Aorta (tissue), 5 donors: ENCODE measurements around the gene UBASH3B. TPM values are rescaled to one million over a fixed set of nuclear protein-coding genes. Genes with fewer than 3 reads are reported as not detected.

Source experiments
- ATAC-seq: fragments of 200-7000 bp; cut with Tn5 transposase; one replicate; pipeline ENCODE4 v1.9.1; 2022; ENCODE audit warnings: moderate library complexity; ENCODE audit not compliant: low FRiP score
- DNase-seq, 2 donors: peaks; one replicate each; pipeline ENCODE4 v3.0.0-alpha.2; 2020
- H3K27ac ChIP-seq, 2 donors: one replicate each; pipeline ENCODE4 v1.5.1; 2013; ENCODE audit warnings: low read length in 2 of 2, mild to moderate bottlenecking in 2 of 2, moderate library complexity in 2 of 2, control low read depth in 1 of 2, inconsistent platforms in 1 of 2, low read depth in 1 of 2
- H3K27me3 ChIP-seq, 2 donors: one replicate each; pipeline ENCODE4 v1.6.1; 2013; ENCODE audit warnings: control low read depth in 1 of 2, low read length in 1 of 2, mild to moderate bottlenecking in 1 of 2, moderate library complexity in 1 of 2; ENCODE audit not compliant: insufficient read depth in 2 of 2, control insufficient read depth in 1 of 2
- H3K36me3 ChIP-seq, 2 donors: one replicate each; pipeline ENCODE4 v1.6.1; 2013; ENCODE audit warnings: control low read depth in 1 of 2, low read length in 1 of 2, mild to moderate bottlenecking in 1 of 2; ENCODE audit not compliant: insufficient read depth in 2 of 2, control insufficient read depth in 1 of 2
- H3K4me1 ChIP-seq, 2 donors: one replicate each; pipeline ENCODE4 v1.6.1; 2013; ENCODE audit warnings: low read length in 2 of 2, control low read depth in 1 of 2, mild to moderate bottlenecking in 1 of 2, moderate library complexity in 1 of 2; ENCODE audit not compliant: insufficient read depth in 2 of 2, control insufficient read depth in 1 of 2
- H3K4me3 ChIP-seq, 2 donors: one replicate each; pipeline ENCODE4 v1.5.1; 2013; ENCODE audit warnings: low read length in 2 of 2, control low read depth in 1 of 2, mild to moderate bottlenecking in 1 of 2
- H3K9me3 ChIP-seq: one replicate; pipeline ENCODE4 v1.6.1; 2013; ENCODE audit warnings: mild to moderate bottlenecking, low read length; ENCODE audit not compliant: control insufficient read depth
- WGBS, 2 donors: extraction: QIAGEN DNeasy Blood & Tissue Kit; methylation state at CpG; one replicate each; pipeline ENCODE4 v1.1.7; 2013; 5-methylcytosine and 5-hydroxymethylcytosine counted together
- intact Hi-C, 2 donors: fragments of 100-400 bp; cut with DNase I; formaldehyde crosslinking; loops; one replicate each; pipeline versions ENCODE4 v1.14.2 to v1.15.0; 2022
- polyA plus RNA-seq, 2 donors: library from polyadenylated mRNA; stranded (reverse); fragments of 200-250 nt; gene quantifications; one replicate each; pipeline ENCODE4 v1.2.3, GENCODE V29; 2013
- total RNA-seq, 2 donors: library from RNA; stranded (reverse); fragmentation: NEBNext Ultra II Directional; extraction: Animal tissue kit (Norgen Biotek cat#: 25700); gene quantifications; one replicate each; pipeline ENCODE4 v1.2.1, GENCODE V29; 2021
- donor health status: healthy with polysubstance abuse.
- donor health status: Bipolar disorder and iron deficiency.
- donor health status: DM: no; HTN: no; CAD: no.
- donor health status: DM: no; HTN: no; CAD: no.
- donor health status: DM: yes; HTN: yes; CAD: no.

UBASH3B gene
- total and polyA plus RNA-seq, 4 donors, result 0.28 to 15.1 (median 6.0) TPM

DNA sequence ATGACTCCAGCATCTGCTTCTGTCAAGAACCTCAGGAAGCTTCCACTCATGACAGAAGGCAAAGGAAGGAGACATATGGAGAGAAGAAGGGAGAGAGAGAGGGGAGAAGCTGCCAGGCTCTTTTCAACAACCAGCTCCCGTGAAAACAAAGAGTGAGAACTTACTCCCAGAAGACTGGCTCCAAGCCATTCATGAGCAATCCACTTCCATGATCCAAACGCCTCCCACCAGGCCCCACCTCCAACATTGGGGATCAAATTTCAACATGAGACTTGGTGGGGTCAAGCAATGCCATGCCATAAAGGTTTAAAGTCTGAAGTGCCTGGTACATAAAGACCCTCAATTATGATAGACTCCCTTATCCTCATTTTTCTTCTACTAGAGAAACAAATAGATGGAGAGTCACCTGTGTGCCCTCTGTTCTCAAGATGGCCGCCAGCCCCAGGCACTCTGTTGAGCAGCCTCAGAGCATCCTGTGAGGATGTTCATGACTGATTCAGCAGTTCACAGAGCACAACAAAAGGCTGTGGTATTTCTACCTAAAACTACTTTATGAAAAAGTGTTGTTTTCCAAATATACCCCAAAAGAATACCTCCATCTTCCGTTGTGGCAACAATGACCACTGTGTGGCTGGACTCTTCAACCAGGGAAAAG is 113.7 kb downstream of the UBASH3B start:
- 46 to 53% methylated on average over 4 of the region's 4 CpGs for WGBS, 2 donors
- no peak overlapping the region for H3K4me3 ChIP-seq
- ATAC-seq (no peak), DNase-seq (no peak)
- H3K27me3 ChIP-seq, result peaks cover 0 to 3% of the 10 kb centered on the region in 2 donors
- intact Hi-C loops, result no loop called here
- H3K27ac ChIP-seq, result no peak overlapping the region
- H3K9me3 ChIP-seq, result no peaks in the 10 kb centered on the region
- H3K4me1 ChIP-seq, result no peaks in the 10 kb centered on the region
- no peaks in the 10 kb centered on the region for H3K36me3 ChIP-seq

GRCh38 chr11:122772945-122773344 is 117.4 kb downstream of the UBASH3B start:
- no peak overlapping the region for H3K4me3 ChIP-seq
- H3K27ac ChIP-seq, result no peak overlapping the region
- DNase-seq (no peak), ATAC-seq (no peak)
- 67 to 68% methylated on average over 7 of the region's 7 CpGs for WGBS, 2 donors
- no peaks in the 10 kb centered on the region for H3K27me3 ChIP-seq
- no peaks in the 10 kb centered on the region for H3K9me3 ChIP-seq
- intact Hi-C loops, result no loop called here
- no peaks in the 10 kb centered on the region for H3K4me1 ChIP-seq
- no peaks in the 10 kb centered on the region for H3K36me3 ChIP-seq

- no peak overlapping the region for H3K27ac ChIP-seq
- ATAC-seq (no peak), DNase-seq (no peak)
- no peaks in the 10 kb centered on the region for H3K4me1 ChIP-seq
- no peaks in the 10 kb centered on the region for H3K27me3 ChIP-seq
- 31 to 34% methylated on average over 8 of the region's 8 CpGs for WGBS, 2 donors
- intact Hi-C loops, result no loop called here
- no peaks in the 10 kb centered on the region for H3K36me3 ChIP-seq
- H3K4me3 ChIP-seq, result no peak overlapping the region
- H3K9me3 ChIP-seq, result no peaks in the 10 kb centered on the region
Measured at GRCh38 chr11:122773781-122774266, 118.3 kb downstream of the UBASH3B start.

GRCh38 chr11:122775675-122776271 is 120.3 kb downstream of the UBASH3B start:
- ATAC-seq, result no peak
- intact Hi-C loops, result no loop called here
- 71 to 72% methylated on average over 3 of the region's 3 CpGs for WGBS, 2 donors

DNA sequence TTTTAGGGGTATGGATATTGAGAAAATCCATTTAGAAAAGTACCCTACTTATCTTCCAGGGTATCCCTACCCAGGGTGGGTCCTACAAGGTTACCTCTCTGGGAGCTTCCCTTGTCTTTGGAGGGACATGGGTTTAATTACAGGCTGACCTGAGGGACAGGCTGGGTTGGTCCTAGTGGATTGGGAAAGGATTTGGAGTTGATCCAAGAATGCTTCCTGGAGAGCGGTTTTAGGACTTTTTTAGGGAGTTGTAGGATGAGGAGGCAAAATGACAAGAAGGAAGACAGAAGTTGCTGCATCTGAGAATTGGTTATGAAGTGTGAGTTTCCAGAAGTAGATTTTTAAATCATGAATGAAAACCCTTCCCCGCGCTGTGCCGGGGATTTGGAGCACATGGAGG is 121.0 kb downstream of the UBASH3B start:
- no peak for ATAC-seq
- intact Hi-C loops, result no loop called here
- 67 to 85% methylated on average over 4 of the region's 4 CpGs for WGBS, 2 donors

More at GRCh38 chr11:122775675-122776271, 120.3 kb downstream of the UBASH3B start:
- H3K27ac ChIP-seq, result no peak overlapping the region
- no peak for DNase-seq
- no peaks in the 10 kb centered on the region for H3K36me3 ChIP-seq
- no peaks in the 10 kb centered on the region for H3K9me3 ChIP-seq
- no peak overlapping the region for H3K4me3 ChIP-seq
- no peaks in the 10 kb centered on the region for H3K4me1 ChIP-seq
- H3K27me3 ChIP-seq, result no peaks in the 10 kb centered on the region

DNA sequence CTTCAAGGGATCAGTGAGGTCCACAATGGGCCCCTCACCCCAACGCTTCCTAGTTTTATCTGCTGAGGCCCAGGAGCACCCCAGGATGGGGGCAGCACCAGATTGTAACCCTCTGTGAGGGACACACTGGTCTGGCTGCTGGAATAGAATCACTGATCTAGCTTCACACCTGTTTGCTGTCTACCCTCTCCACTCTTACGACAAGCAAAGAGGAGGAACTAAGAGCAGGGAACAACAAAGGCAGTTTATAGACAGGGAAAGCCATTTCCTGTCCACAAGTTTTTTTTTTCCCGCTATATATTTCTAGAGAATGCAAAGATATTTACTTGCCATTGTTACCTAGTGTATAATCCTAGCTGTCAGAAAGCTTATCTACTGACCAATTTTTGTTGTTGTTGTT is 121.8 kb downstream of the UBASH3B start:
- ATAC-seq (no peak), DNase-seq (no peak)
- Histone ChIP-seq H3K4me3 (no peak overlapping the region), H3K4me1 (no peaks in the 10 kb centered on the region), H3K27ac (no peak overlapping the region), H3K9me3 (no peaks in the 10 kb centered on the region), H3K27me3 (no peaks in the 10 kb centered on the region), H3K36me3 (no peaks in the 10 kb centered on the region)
- intact Hi-C loops, result no loop called here
- 80 to 90% methylated on average over 3 of the region's 3 CpGs for WGBS, 2 donors

More for the DNA sequence above, 121.0 kb downstream of the UBASH3B start:
- Histone ChIP-seq H3K36me3 (no peaks in the 10 kb centered on the region), H3K9me3 (no peaks in the 10 kb centered on the region), H3K27me3 (no peaks in the 10 kb centered on the region), H3K4me3 (no peak overlapping the region), H3K27ac (no peak overlapping the region), H3K4me1 (no peaks in the 10 kb centered on the region)
- DNase-seq, result no peak

DNA sequence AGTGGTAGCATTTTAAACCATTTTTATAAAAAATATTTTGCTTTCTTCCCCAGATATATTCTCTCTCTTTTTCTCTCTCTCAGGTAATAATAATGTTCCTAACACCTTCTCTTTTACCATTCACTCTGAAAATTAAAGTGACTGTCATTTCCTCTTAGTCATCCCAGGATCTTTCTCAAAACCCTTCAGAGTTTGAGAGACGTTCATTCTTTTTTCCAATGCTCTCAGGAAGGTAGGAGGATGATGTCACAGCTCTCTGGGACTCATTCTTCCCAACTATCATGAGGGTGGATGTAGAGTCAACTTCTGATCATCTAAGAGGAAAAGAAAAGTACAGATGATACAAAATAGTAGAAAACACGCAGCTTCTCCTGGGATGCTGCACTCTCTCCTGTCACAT is 122.6 kb downstream of the UBASH3B start:
- H3K36me3 ChIP-seq, result no peaks in the 10 kb centered on the region
- 78 to 83% methylated on average over 2 of the region's 2 CpGs for WGBS, 2 donors
- no peak for ATAC-seq
- DNase-seq, result no peak
- intact Hi-C loops, result loop anchor here in 1 of 2 donors (2.0 kb wide), 1 partner anchor 149 kb away; no protein-coding TSS in a partner anchor
- H3K4me1 ChIP-seq, result no peaks in the 10 kb centered on the region
- H3K4me3 ChIP-seq, result no peak overlapping the region
- no peaks in the 10 kb centered on the region for H3K9me3 ChIP-seq
- H3K27ac ChIP-seq, result no peak overlapping the region
- no peaks in the 10 kb centered on the region for H3K27me3 ChIP-seq

DNA sequence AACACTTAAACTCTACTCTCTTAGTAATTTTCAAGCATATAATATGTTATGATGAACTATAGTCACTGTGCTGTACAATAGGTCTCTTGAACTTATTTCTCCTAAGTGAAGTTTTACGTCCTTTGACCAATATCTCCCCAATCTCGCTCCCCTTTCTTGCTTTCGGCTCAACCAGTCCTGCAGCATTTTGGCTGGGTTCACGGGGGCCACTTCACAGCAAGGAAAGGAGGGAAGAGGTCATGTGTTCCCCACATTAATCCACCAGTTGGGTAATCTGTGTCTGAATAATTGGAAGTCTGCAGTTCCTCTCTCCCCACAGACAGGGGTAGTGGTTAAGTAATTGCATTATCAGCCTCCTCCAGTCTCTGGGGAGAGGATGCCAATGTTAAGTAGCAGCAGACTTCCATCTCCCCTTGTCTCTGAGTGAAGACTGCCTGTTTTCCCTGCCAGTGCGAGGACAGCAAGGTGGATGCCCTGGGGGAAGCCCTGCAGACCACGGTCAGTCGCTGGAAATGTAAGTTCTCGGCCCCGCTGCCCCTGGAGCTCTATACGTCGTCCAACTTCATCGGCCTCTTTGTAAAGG is 123.6 kb downstream of the UBASH3B start:
- intact Hi-C loops, result loop anchor here in 1 of 2 donors (2.0 kb wide), 1 partner anchor 150 kb away; no protein-coding TSS in a partner anchor
- no peak overlapping the region for H3K27ac ChIP-seq
- no peaks in the 10 kb centered on the region for H3K9me3 ChIP-seq
- no peaks in the 10 kb centered on the region for H3K36me3 ChIP-seq
- H3K4me3 ChIP-seq, result no peak overlapping the region
- ATAC-seq (no peak), DNase-seq (no peak)
- H3K4me1 ChIP-seq, result no peaks in the 10 kb centered on the region
- H3K27me3 ChIP-seq, result no peaks in the 10 kb centered on the region
- 93 to 94% methylated on average over 12 of the region's 12 CpGs for WGBS, 2 donors
